Naive thymus-derived CD8-positive, alpha-beta T cell (primary cell): Measurements from ENCODE around the gene PCDHB13. TPM values are rescaled to one million over a fixed set of nuclear protein-coding genes. Genes with fewer than 3 reads are reported as not detected.
"Not testable (repeated sequence)": the region's sequence is repeated elsewhere in the genome, so short reads cannot be mapped to it uniquely, and the experiment has no call there.

Source experiments
- ATAC-seq, 2 donors: fragments of 150-1000 bp; cut with Tn5 transposase in 1 of 2; sonication (Bioruptor Pico), chemical (Tn5 transposase) in 1 of 2; 1 replicate in 1 of 2; 2 replicates in 1 of 2; pipeline ENCODE4 v1.10.0; 2021; ENCODE audit warnings: mild to moderate bottlenecking in 2 of 2, moderate library complexity in 2 of 2
- POLR2A ChIA-PET: fragments of 350-600 bp; sonication (Branson Sonifier 250); formaldehyde crosslinking; loops from one replicate; lab custom pipeline; 2021; ENCODE audit warnings: antibody characterized with exemption; lab: Charles Lee
- DNase-seq, 10 donors: peaks; one replicate each; pipeline versions ENCODE4 v3.0.0 to v3.0.0-alpha.2; 2020 to 2022
- H3K27ac Mint-ChIP-seq, 10 donors: one replicate each; pipeline ENCODE4 v1.8.0; 2020 to 2022; ENCODE audit warnings: mild to moderate bottlenecking in 10 of 10, mixed read lengths in 10 of 10, moderate library complexity in 4 of 10, inconsistent platforms in 1 of 10
- H3K27me3 Mint-ChIP-seq, 5 donors: one replicate each; pipeline ENCODE4 v1.8.0; 2021 to 2022; ENCODE audit warnings: mixed read lengths in 5 of 5
- H3K36me3 Mint-ChIP-seq, 3 donors: one replicate each; pipeline ENCODE4 v1.8.0; 2020 to 2022; ENCODE audit warnings: mixed read lengths in 3 of 3, mild to moderate bottlenecking in 2 of 3, inconsistent platforms in 1 of 3
- H3K4me1 Mint-ChIP-seq, 4 donors: one replicate each; pipeline ENCODE4 v1.8.0; 2021 to 2022; ENCODE audit warnings: mixed read lengths in 4 of 4
- H3K4me3 Mint-ChIP-seq, 10 donors: one replicate each; pipeline ENCODE4 v1.8.0; 2020 to 2022; ENCODE audit warnings: mild to moderate bottlenecking in 10 of 10, mixed read lengths in 10 of 10, moderate library complexity in 6 of 10, inconsistent platforms in 1 of 10
- H3K9me3 Mint-ChIP-seq, 9 donors: one replicate each; pipeline ENCODE4 v1.8.0; 2020 to 2022; ENCODE audit warnings: mixed read lengths in 9 of 9, mild to moderate bottlenecking in 3 of 9, inconsistent platforms in 1 of 9, moderate library complexity in 1 of 9
- polyA plus RNA-seq, 3 donors: library from polyadenylated mRNA; unstranded; fragments of 300-500 nt; fragmentation: Illumina TruSeq; gene quantifications; one replicate each; pipeline ENCODE4 v1.2.3, GENCODE V29; 2021
- total RNA-seq, 8 experiments: library from RNA in 2 of 8; stranded (reverse) in 2 of 8; gene quantifications; one replicate each; pipeline ENCODE4 v1.2.3 and lab custom pipeline; 2021 to 2026

The PCDHB13 gene
- total and polyA plus RNA-seq, 5 experiments from 2014 or later: not detected

- H3K4me3 Mint-ChIP-seq, POLR2A ChIA-PET, DNase-seq, H3K4me1 Mint-ChIP-seq, ATAC-seq, H3K27ac Mint-ChIP-seq: not testable (repeated sequence)
- Mint-ChIP-seq H3K27me3 (peaks cover 17 to 36% (median 29%) of the 10 kb centered on the region in 5 donors), H3K9me3 (peaks cover 14 to 95% (median 68%) of the 10 kb centered on the region in 9 donors), H3K36me3 (peaks cover 28 to 64% (median 64%) of the 10 kb centered on the region in 3 donors)
Measured at GRCh38 chr5:141246971-141247370, 33.3 kb downstream of the PCDHB13 start.

GRCh38 chr5:141247434-141247833 lies 33.7 kb downstream of the PCDHB13 start:
- ATAC-seq, H3K4me3 Mint-ChIP-seq, H3K4me1 Mint-ChIP-seq, DNase-seq, POLR2A ChIA-PET, H3K27ac Mint-ChIP-seq: not testable (repeated sequence)
- H3K36me3 Mint-ChIP-seq: peaks cover 28 to 62% (median 60%) of the 10 kb centered on the region in 3 donors
- peaks cover 15 to 95% (median 66%) of the 10 kb centered on the region in 9 donors for H3K9me3 Mint-ChIP-seq
- peaks cover 16 to 35% (median 26%) of the 10 kb centered on the region in 5 donors for H3K27me3 Mint-ChIP-seq

GRCh38 chr5:141250576-141250975 lies 36.9 kb downstream of the PCDHB13 start:
- no peak for DNase-seq
- ATAC-seq: no peak
- H3K36me3 Mint-ChIP-seq: peaks cover 13 to 61% (median 42%) of the 10 kb centered on the region in 3 donors
- H3K27me3 Mint-ChIP-seq: peaks cover 0 to 9% (median 2%) of the 10 kb centered on the region in 5 donors
- H3K27ac Mint-ChIP-seq: no peak overlapping the region
- H3K9me3 Mint-ChIP-seq: peaks cover 14 to 95% (median 56%) of the 10 kb centered on the region in 9 donors
- no peak overlapping the region for H3K4me3 Mint-ChIP-seq
- POLR2A ChIA-PET: no interaction called here
- H3K4me1 Mint-ChIP-seq: no peaks in the 10 kb centered on the region

- Mint-ChIP-seq H3K36me3 (peaks cover 0 to 65% (median 56%) of the 10 kb centered on the region in 3 donors), H3K4me3 (no peak overlapping the region), H3K4me1 (no peaks in the 10 kb centered on the region), H3K27ac (no peak overlapping the region), H3K9me3 (peaks cover 8 to 100% (median 61%) of the 10 kb centered on the region in 9 donors), H3K27me3 (no peaks in the 10 kb centered on the region)
- POLR2A ChIA-PET: no interaction called here
- ATAC-seq (no peak), DNase-seq (no peak)
Measured at GRCh38 chr5:141258464-141258863, 44.7 kb downstream of the PCDHB13 start.

GRCh38 chr5:141258948-141259347 lies 45.2 kb downstream of the PCDHB13 start:
- ATAC-seq (no peak), DNase-seq (no peak)
- H3K27me3 Mint-ChIP-seq: no peaks in the 10 kb centered on the region
- peaks cover 9 to 100% (median 59%) of the 10 kb centered on the region in 9 donors for H3K9me3 Mint-ChIP-seq
- no peak overlapping the region for H3K4me3 Mint-ChIP-seq
- H3K4me1 Mint-ChIP-seq: no peaks in the 10 kb centered on the region
- POLR2A ChIA-PET: no interaction called here
- H3K27ac Mint-ChIP-seq: no peak overlapping the region
- peaks cover under 1 to 70% (median 55%) of the 10 kb centered on the region in 3 donors for H3K36me3 Mint-ChIP-seq

GRCh38 chr5:141260458-141261237 lies 46.9 kb downstream of the PCDHB13 start:
- no peak for ATAC-seq
- Mint-ChIP-seq H3K27ac (no peak overlapping the region), H3K27me3 (no peaks in the 10 kb centered on the region), H3K4me3 (no peak overlapping the region), H3K9me3 (peaks cover 7 to 99% (median 53%) of the 10 kb centered on the region in 9 donors), H3K4me1 (no peaks in the 10 kb centered on the region), H3K36me3 (peaks cover 2 to 76% (median 51%) of the 10 kb centered on the region in 3 donors)
- DNase-seq: peak in 2 of 10 donors; percentile 0
- POLR2A ChIA-PET: no interaction called here

- H3K4me1 Mint-ChIP-seq: no peaks in the 10 kb centered on the region
- H3K27me3 Mint-ChIP-seq: no peaks in the 10 kb centered on the region
- no peak overlapping the region for H3K27ac Mint-ChIP-seq
- peaks cover 9 to 99% (median 53%) of the 10 kb centered on the region in 9 donors for H3K9me3 Mint-ChIP-seq
- no peak overlapping the region for H3K4me3 Mint-ChIP-seq
- peaks cover 2 to 78% (median 51%) of the 10 kb centered on the region in 3 donors for H3K36me3 Mint-ChIP-seq
- POLR2A ChIA-PET: no interaction called here
- DNase-seq (no peak), ATAC-seq (no peak)
Measured at GRCh38 chr5:141261238-141261546, 47.5 kb downstream of the PCDHB13 start.

Other genes with a start within 250 kb of the PCDHB13 start
Only the 30 nearest of the 37 such genes appear.
- not detected for gene PCDHB1, start 162.5 kb upstream of the PCDHB13 start, total RNA-seq
- not detected for gene PCDHB1, start 162.5 kb upstream of the PCDHB13 start, polyA plus RNA-seq
- gene PCDHB2, start 119.3 kb upstream of the PCDHB13 start, total RNA-seq: not detected
- under 1 TPM in 1 of 3 donors, not detected in 2; 0.25 TPM for gene PCDHB2, start 119.3 kb upstream of the PCDHB13 start, polyA plus RNA-seq
- gene PCDHB3, start 113.4 kb upstream of the PCDHB13 start, total RNA-seq: not detected
- not detected for gene PCDHB3, start 113.4 kb upstream of the PCDHB13 start, polyA plus RNA-seq
- gene PCDHB4, start 92.1 kb upstream of the PCDHB13 start, total RNA-seq: not detected
- not detected for gene PCDHB4, start 92.1 kb upstream of the PCDHB13 start, polyA plus RNA-seq
- under 1 TPM in 1 of 2 experiments, not detected in 1; 0.18 TPM for gene PCDHB5, start 78.7 kb upstream of the PCDHB13 start, total RNA-seq
- not detected for gene PCDHB5, start 78.7 kb upstream of the PCDHB13 start, polyA plus RNA-seq
- not detected for gene PCDHB6, start 63.9 kb upstream of the PCDHB13 start, total RNA-seq
- gene PCDHB6, start 63.9 kb upstream of the PCDHB13 start, polyA plus RNA-seq: not detected
- gene PCDHB7, start 41.3 kb upstream of the PCDHB13 start, total RNA-seq: not detected
- gene PCDHB7, start 41.3 kb upstream of the PCDHB13 start, polyA plus RNA-seq: not detected
- not detected for gene PCDHB8, start 36.1 kb upstream of the PCDHB13 start, total RNA-seq
- not detected for gene PCDHB8, start 36.1 kb upstream of the PCDHB13 start, polyA plus RNA-seq
- not detected for gene PCDHB16, start 31.5 kb upstream of the PCDHB13 start, total RNA-seq
- not detected for gene PCDHB16, start 31.5 kb upstream of the PCDHB13 start, polyA plus RNA-seq
- gene PCDHB9, start 26.8 kb upstream of the PCDHB13 start, total RNA-seq: not detected
- not detected for gene PCDHB9, start 26.8 kb upstream of the PCDHB13 start, polyA plus RNA-seq
- not detected for gene PCDHB10, start 21.6 kb upstream of the PCDHB13 start, total RNA-seq
- not detected for gene PCDHB10, start 21.6 kb upstream of the PCDHB13 start, polyA plus RNA-seq
- not detected for gene PCDHB11, start 14.3 kb upstream of the PCDHB13 start, total RNA-seq
- gene PCDHB11, start 14.3 kb upstream of the PCDHB13 start, polyA plus RNA-seq: not detected
- not detected for gene PCDHB12, start 5.2 kb upstream of the PCDHB13 start, total RNA-seq
- not detected for gene PCDHB12, start 5.2 kb upstream of the PCDHB13 start, polyA plus RNA-seq
- not detected for gene PCDHB14, start 9.4 kb downstream of the PCDHB13 start, total RNA-seq
- gene PCDHB14, start 9.4 kb downstream of the PCDHB13 start, polyA plus RNA-seq: not detected
- gene PCDHB15, start 31.5 kb downstream of the PCDHB13 start, total RNA-seq: not detected
- not detected for gene PCDHB15, start 31.5 kb downstream of the PCDHB13 start, polyA plus RNA-seq
- 1 to 10 TPM; 2.1 to 2.5 TPM for gene SLC25A2, start 90.1 kb downstream of the PCDHB13 start, total RNA-seq
- gene SLC25A2, start 90.1 kb downstream of the PCDHB13 start, polyA plus RNA-seq: not detected
- 100 to 1,000 TPM; 139 to 141 TPM for gene TAF7, start 106.9 kb downstream of the PCDHB13 start, total RNA-seq
- gene TAF7, start 106.9 kb downstream of the PCDHB13 start, polyA plus RNA-seq: 100 to 1,000 TPM; 206 to 230 (median 230) TPM
- under 1 TPM; 0.38 to 0.52 TPM for gene PCDHGA1, start 116.6 kb downstream of the PCDHB13 start, total RNA-seq
- not detected for gene PCDHGA1, start 116.6 kb downstream of the PCDHB13 start, polyA plus RNA-seq
- gene PCDHGA2, start 124.8 kb downstream of the PCDHB13 start, total RNA-seq: under 1 TPM; 0.16 to 0.18 TPM
- not detected for gene PCDHGA2, start 124.8 kb downstream of the PCDHB13 start, polyA plus RNA-seq
- gene PCDHGA3, start 129.9 kb downstream of the PCDHB13 start, total RNA-seq: not detected
- under 1 TPM in 1 of 3 donors, not detected in 2; 0.06 TPM for gene PCDHGA3, start 129.9 kb downstream of the PCDHB13 start, polyA plus RNA-seq
- under 1 TPM in 1 of 2 experiments, not detected in 1; 0.19 TPM for gene PCDHGB1, start 136.2 kb downstream of the PCDHB13 start, total RNA-seq
- gene PCDHGB1, start 136.2 kb downstream of the PCDHB13 start, polyA plus RNA-seq: not detected
- gene PCDHGA4, start 141.1 kb downstream of the PCDHB13 start, total RNA-seq: under 1 TPM; 0.11 to 0.34 TPM
- not detected for gene PCDHGA4, start 141.1 kb downstream of the PCDHB13 start, polyA plus RNA-seq
- under 1 TPM; 0.47 to 0.81 TPM for gene PCDHGB2, start 146.1 kb downstream of the PCDHB13 start, total RNA-seq
- gene PCDHGB2, start 146.1 kb downstream of the PCDHB13 start, polyA plus RNA-seq: under 1 TPM in 1 of 3 donors, not detected in 2; 0.06 TPM
- under 1 TPM; 0.13 to 0.30 TPM for gene PCDHGA5, start 150.2 kb downstream of the PCDHB13 start, total RNA-seq
- gene PCDHGA5, start 150.2 kb downstream of the PCDHB13 start, polyA plus RNA-seq: not detected
- under 1 TPM; 0.55 to 0.71 TPM for gene PCDHGB3, start 156.3 kb downstream of the PCDHB13 start, total RNA-seq
- under 1 TPM in 2 of 3 donors, not detected in 1; 0.10 to 0.22 TPM for gene PCDHGB3, start 156.3 kb downstream of the PCDHB13 start, polyA plus RNA-seq
- gene PCDHGA6, start 160.0 kb downstream of the PCDHB13 start, total RNA-seq: under 1 TPM; 0.60 to 0.68 TPM
- gene PCDHGA6, start 160.0 kb downstream of the PCDHB13 start, polyA plus RNA-seq: under 1 TPM in 1 of 3 donors, not detected in 2; 0.05 TPM
- under 1 TPM; 0.33 to 0.42 TPM for gene PCDHGA7, start 168.8 kb downstream of the PCDHB13 start, total RNA-seq
- not detected for gene PCDHGA7, start 168.8 kb downstream of the PCDHB13 start, polyA plus RNA-seq
- under 1 TPM; 0.13 to 0.25 TPM for gene PCDHGB4, start 173.8 kb downstream of the PCDHB13 start, total RNA-seq
- under 1 TPM in 1 of 3 donors, not detected in 2; 0.23 TPM for gene PCDHGB4, start 173.8 kb downstream of the PCDHB13 start, polyA plus RNA-seq
- gene PCDHGA8, start 178.7 kb downstream of the PCDHB13 start, total RNA-seq: under 1 TPM; 0.16 to 0.22 TPM
- not detected for gene PCDHGA8, start 178.7 kb downstream of the PCDHB13 start, polyA plus RNA-seq
- gene PCDHGB5, start 184.0 kb downstream of the PCDHB13 start, total RNA-seq: under 1 TPM; 0.33 to 0.47 TPM
- under 1 TPM; 0.24 to 0.42 (median 0.24) TPM for gene PCDHGB5, start 184.0 kb downstream of the PCDHB13 start, polyA plus RNA-seq